Mononuclear cell (primary cell): ENCODE measurements around the gene CTCFL. TPM values are rescaled to one million over a fixed set of nuclear protein-coding genes. Genes with fewer than 3 reads are reported as not detected.

Source experiments
- H3K27me3 ChIP-seq: 2 replicates; pipeline ENCODE4 v1.6.0; 2011; ENCODE audit warnings: low read length, control low read depth; ENCODE audit not compliant: insufficient read depth
- H3K4me1 ChIP-seq: 2 replicates; pipeline ENCODE4 v1.5.1; 2011; ENCODE audit warnings: mild to moderate bottlenecking, low read length, control low read depth; ENCODE audit not compliant: insufficient read depth
- H3K4me3 ChIP-seq: 2 replicates; pipeline ENCODE4 v1.5.1; 2011; ENCODE audit warnings: mild to moderate bottlenecking, low read length, moderate library complexity
- H3K9me3 ChIP-seq: 2 replicates; pipeline ENCODE4 v1.5.1; 2011; ENCODE audit warnings: low read depth, mild to moderate bottlenecking, control low read depth, low read length
- total RNA-seq: library from RNA; depleted of rRNA; stranded (reverse); fragments of >200 nt; gene quantifications from one replicate; pipeline ENCODE4 v1.2.3, GENCODE V29; 2012

Gene CTCFL
- total RNA-seq, 1 donor = not detected

DNA sequence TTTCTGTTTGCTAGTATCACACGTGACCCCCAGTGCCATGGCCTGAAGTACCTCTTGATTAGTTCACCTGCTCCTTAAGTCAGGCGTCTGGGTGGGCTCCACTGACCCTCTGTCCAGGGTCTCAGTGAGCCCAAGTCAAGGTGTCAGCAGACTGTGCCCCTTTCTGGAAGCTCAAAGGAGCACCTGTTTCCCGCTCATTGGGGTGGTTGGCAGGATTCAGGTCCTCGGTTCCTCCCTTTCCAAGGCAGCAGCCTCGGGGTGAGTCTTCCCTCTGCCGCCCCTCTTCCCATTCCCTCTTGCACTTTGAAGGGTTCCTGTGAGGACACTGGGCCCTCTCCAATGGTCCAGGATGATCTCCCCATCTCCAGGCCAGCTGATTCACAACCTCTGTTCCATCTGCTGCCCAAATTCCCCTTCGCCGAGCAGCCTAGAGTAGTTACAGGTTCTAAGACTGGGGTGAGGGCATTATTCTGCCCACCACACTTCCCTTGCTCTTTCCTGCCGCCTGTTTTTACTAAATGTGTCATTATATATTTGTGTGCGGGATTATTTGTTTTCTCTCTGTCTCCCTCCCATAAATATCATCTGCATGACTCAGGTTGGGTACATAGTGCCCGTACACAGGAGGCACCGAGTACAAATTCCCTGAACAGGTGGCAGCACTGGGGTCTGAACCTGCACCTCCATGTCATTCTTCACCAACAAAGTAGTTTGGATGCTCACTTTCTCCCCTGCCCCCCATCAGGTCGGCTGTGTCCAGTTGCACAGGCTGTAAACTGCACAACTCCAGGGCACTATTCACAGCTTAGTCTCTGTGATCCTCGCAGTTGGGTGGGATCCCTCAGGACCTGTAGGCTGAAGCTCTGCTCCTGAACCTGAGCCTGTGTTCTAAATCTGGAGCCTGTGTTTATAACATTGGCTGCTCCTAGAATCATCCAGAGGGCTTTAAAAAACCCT lies 75.3 kb downstream of the CTCFL start:
- Histone ChIP-seq H3K4me3 (no peak overlapping the region), H3K27me3 (no peaks in the 10 kb centered on the region), H3K4me1 (peaks cover 47% of the 10 kb centered on the region), H3K9me3 (no peaks in the 10 kb centered on the region)

- Histone ChIP-seq H3K4me3 (no peak overlapping the region), H3K27me3 (no peaks in the 10 kb centered on the region), H3K4me1 (peaks cover 47% of the 10 kb centered on the region), H3K9me3 (no peaks in the 10 kb centered on the region)
Measured at GRCh38 chr20:57448764-57449354, 76.1 kb downstream of the CTCFL start.

Other genes starting within 250 kb of the CTCFL start
- not detected for gene SPO11, start 195.3 kb downstream of the CTCFL start, total RNA-seq
- gene RAE1, start 173.9 kb downstream of the CTCFL start, total RNA-seq = 37.6 TPM
- 242 TPM for gene RBM38, start 133.7 kb downstream of the CTCFL start, total RNA-seq
- gene PCK1, start 36.0 kb upstream of the CTCFL start, total RNA-seq = not detected
- gene ZBP1, start 95.3 kb upstream of the CTCFL start, total RNA-seq = 14.7 TPM
- gene PMEPA1, start 184.9 kb upstream of the CTCFL start, total RNA-seq = 1.0 TPM